GM21737 (cell line): ENCODE data around the gene TARS3.

Experiments
- ATAC-seq: cut with Tn5 transposase; IDR thresholded peaks from one replicate; pipeline ENCODE4 v1.9.1; 2021; ENCODE audit warnings: mild to moderate bottlenecking, moderate library complexity; ENCODE audit not compliant: unreplicated experiment

The TARS3 gene

DNA sequence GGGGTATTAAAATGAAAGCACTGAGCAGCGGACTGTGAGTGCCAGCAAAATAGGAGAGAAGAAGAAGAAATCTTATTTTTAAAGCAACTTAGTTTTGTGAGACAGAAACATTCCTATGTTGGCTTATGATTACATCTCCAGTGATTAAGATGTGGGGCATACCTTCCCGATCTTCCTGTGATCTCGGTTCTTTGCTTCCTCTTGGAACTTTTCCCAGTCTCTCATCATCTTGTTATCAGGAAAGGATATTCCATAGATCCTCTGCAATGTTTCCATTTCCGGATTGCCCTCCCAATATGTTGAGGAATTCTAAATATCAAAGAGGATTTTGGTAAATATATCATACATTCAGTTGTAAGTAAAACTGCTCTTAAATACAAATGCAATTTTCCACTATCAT lies 22.2 kb downstream of the TARS3 start:
- ATAC-seq = no peak

DNA sequence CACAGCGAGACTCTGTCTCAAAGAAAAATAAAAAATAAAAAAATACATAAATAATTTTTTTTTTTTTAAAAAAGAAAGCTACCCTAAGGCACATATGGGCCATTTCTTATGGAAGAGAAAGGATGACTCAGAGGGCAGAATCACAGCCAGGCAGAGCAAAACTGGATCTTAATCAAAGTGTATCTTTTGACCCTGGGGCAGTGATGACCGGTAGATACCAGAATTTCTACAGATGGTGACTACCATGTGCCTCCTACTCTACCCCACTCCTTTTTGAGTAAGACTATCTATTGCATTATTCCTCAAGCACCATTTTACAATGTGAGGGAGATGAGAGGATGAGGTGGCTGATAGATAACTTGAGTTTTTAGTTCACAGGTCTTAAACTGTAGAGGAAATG lies 26.0 kb downstream of the TARS3 start:
- no peak for ATAC-seq

DNA sequence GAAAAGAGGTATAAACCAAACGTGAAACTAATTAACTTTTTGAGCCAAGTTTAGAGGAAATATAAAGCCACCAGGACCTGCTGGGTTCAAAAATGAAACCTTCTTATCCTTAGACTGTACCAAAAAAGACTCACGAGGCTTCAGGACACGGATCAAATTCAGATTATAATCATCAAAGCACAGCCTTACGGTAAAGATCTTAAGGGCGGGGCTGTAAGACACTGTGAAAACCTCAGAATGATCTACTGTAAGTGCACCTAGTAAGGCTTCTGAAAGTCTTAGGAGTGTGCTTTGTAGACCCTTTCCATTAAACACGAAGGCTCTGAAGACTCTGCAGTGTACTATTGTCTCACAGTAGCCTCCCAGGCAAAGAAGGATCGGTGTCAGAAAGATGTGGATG lies 26.8 kb downstream of the TARS3 start:
- no peak for ATAC-seq

DNA sequence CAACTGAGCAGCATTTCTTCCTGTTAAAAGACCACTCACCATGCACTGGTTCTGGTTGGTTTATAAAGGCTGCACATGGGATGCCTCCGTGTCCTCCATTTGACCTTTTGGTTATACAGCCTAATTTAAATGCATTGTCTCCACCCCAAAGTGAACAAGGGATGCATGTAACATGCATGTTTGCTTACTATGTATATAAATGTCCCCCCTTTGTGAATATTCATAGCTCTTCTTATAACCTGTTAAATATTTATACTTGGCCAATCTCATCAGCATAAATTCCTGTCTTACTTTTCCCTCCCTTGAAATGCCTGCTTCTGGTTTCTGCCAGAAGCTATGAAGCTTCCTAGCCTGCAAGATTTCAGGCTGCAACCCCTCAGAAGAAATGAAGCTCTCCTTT lies 27.4 kb downstream of the TARS3 start:
- ATAC-seq = no peak

DNA sequence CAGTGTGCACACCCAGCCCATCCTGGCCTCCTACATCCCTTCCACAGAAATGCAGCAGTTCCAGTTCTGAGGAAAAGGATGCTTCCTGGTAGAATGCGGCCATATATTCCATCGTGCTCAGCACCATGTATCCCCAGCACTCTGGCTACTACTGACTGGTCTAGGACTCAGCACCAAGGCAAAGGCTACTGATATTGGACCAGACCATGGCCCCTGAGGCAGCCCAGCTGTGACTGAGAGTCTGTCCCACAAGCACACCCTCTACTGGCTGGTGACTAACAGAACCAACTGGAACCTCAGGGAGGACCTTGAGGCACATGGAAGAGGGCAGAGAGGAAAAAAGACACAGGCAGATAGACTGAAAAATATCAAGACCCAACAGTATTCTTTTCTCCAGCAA lies 30.0 kb downstream of the TARS3 start:
- ATAC-seq = no peak

DNA sequence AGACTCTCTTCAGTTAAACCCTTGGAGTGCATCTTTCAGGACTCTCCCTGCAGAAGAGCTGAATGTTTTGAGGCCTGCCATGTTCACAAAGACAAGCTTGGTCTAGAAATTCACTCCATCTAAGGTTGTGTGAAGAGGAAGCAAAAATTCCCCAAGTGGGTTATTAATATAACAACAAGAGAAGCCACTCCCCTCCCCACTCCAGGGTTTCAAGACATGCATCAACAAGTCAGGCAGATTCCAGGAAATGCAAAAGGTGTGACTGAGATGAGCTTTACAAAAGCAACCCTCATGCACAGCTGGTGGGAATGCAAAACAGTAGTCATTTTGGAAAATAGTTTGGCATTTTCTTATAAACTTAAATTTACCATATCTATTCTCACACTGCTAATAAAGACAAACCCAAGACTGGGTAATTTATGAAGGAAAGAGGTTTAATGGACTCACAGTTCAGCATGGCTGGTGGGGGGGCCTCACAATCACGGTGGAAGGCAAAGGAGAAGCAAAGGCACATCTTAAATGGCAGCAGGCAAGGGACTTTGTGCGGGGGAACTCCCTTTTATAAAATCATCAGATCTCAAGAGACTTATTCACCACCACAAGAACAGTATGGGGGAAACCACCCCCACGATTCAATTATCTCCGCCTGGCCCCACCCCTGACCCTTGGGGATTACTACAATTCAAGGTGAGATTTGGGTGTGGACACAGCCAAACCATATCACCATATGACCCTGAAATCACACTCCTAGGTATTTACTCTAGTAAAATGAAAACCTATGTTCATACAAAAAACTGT lies 31.3 kb downstream of the TARS3 start:
- ATAC-seq = no peak

DNA sequence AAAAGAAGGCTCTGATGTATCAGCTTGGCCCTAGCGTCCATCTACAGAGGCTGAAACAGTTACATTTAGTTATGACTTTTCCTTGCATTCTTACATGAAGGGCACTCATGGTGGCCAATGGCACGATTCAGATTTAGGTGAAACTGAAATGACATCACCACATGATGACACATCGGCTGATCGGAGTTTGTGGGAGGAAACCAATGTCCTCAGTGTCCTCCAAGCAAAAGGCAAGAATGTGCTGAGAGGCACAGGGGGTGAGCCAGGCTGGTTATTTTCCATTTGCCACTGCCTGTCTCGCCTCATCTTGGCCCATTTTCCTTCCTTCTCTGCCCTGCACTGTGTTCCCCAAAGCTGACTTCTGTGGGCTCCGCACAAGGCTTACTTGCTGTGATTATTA lies 34.4 kb downstream of the TARS3 start:
- no peak for ATAC-seq

DNA sequence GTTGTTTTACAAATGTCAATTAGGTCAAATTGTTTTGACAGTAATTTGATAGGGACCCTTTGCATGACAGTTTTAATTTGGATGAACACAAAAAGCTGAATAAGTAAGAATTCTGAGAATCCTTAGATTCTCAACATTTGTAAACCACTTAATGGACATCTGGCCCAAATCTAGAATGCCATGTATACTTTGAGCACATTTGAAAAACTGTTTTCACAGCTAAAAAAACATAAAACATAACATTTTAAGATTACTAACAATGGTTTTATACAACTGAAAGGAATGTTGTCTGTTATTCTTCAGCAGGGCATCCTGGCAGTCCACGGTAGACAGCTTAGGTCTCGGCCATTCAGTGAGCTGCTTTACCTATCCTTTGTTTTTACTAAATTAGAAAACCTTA lies 37.6 kb downstream of the TARS3 start:
- no peak for ATAC-seq

DNA sequence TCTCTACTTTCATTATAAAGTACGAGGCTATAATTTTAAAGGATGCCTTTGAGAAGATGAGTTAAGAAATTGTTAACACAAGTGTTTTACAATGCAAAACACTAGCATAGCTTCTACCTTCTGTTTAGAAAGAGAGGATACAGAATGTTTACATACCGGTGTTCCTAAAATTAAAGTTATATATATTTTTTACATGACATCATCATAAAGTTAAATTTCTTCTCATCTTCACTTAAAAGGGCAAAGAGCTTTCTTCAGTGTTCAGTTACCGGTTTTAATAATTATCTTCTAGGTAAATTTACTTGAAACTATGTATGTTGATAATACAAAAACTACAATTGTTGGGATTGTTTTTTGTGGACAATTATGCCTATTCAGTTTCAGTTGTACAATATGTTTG lies 39.4 kb downstream of the TARS3 start:
- no peak for ATAC-seq

DNA sequence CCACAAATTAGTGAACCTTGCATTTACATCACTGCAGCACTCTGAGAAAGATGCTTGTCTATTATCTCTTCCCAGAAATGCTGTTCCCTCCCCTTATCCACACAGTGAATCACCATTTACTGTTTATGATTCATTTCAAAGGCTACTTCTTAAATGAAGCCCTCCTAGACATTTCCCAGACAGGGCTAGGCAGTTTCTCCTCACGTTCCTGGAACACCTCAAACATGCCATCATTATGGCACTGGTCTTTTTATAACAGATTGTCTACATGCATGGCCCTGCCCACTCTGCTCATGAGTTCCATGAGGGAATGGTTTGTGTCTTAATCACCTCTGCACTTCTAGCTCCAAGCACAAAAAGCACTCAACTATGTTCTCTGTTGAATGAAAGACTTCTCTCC lies 39.9 kb downstream of the TARS3 start:
- no peak for ATAC-seq

DNA sequence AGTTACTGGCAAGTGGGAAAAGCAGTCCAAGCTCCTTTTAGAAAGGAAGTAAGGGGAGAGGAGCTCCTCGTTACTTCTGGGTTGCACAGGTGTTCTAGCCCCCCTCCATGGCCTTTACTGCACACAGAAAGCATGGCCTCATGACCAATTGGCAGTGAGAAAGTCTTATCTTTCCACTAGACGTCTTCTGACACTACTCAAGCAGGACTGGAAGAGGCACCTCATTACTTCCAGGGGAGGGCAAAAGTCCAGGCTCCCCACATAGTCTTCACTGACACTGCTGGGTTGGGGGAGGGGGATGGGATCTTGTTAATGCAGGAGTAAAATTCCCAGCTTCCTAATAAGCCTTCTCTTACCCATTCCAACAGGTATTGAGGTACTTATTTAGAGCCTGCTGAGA lies 44.5 kb downstream of the TARS3 start:
- no peak for ATAC-seq

DNA sequence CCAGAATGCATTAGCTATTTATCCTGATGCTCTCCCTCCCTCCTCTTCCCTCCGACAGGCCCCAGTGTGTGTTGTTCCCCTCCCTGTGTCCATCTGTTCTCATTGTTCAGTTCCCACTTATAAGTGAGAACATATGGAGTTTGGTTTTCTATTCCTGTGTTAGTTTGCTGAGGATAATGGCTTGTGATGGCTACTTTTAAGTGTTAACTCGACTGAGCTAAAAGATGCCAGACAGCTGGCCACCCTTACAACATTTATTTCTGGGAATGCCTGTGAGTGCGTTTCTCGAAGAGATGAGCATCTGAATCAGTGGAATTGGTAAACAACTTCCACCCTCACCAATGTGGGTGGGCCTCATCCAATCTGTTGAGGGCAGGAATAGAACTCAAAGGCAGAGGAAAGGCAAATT lies 47.3 kb downstream of the TARS3 start:
- no peak for ATAC-seq

DNA sequence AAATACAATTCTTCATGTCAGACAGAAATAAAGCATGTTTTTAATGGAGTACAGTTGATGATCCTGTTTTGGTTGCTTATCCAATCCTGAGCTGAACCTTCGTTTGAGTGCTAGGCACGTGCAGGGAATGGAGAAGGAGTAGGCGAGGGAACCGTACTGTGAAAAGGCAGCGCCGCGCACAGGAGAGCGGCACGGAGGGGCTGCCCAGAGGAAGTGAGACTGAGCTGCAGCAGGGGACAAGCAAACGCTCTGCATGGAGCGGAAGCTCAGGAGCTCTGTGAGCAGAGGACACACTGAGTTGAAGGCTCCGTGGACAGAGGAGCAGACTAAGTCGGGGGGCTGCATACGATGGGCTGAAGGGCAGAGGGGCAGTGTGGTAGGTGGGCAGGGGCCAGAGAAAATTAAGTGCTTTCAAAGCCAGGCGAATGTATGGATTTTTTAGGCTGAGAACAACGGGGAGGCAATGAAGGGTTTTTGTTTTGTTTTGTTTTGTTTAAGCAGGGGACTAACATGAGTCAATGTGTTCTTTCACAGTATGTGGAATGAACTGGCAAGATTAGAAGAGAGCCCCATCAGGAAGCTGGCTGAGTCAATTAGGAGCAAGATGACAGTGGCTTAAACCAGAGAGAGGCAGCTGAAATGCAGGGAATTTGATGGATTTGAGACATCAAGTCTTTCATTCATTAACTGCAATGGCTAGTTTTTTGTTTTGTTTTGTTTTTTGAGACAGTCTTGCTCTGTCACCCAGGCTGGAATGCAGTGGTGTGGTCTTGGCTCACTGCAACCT lies 48.3 kb downstream of the TARS3 start:
- ATAC-seq = peak; percentile 57

DNA sequence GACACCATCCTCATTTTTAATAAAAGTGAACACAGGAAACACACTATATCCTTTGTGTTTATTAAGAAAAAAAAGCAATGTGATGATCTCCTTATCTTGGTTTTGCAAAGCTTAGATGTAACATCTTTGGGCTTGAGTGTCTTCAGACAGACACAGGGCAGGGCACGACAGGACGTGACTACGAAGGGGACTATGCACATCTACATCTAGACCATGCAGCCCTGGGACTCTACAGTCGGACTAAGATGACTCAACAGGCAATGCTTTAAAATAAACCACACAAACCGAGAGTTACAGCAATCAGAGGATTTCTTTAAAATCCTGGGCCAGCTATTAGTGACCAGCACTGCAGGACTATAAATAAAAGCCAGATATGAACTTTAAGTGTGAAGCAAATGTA lies 49.3 kb downstream of the TARS3 start:
- no peak for ATAC-seq

DNA sequence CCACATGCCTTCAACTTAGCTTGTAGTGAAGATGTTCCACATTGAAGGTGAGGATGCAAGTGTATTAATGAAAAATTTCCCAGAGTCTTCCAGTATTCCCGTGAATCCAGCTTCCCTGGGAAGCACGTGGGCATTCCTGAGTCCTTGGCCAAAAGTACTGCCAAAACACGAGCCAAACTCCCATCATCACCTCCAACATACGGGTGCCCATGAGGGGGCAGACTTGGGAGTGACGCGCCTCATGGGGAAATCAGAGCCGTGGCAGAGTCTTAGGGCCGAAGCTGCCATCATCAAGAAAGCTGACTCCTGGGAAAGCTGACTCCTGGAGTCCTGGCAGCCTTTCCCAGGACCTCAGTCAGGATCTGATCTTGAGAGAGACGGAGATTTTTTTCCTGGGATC lies 52.0 kb downstream of the TARS3 start:
- no peak for ATAC-seq

DNA sequence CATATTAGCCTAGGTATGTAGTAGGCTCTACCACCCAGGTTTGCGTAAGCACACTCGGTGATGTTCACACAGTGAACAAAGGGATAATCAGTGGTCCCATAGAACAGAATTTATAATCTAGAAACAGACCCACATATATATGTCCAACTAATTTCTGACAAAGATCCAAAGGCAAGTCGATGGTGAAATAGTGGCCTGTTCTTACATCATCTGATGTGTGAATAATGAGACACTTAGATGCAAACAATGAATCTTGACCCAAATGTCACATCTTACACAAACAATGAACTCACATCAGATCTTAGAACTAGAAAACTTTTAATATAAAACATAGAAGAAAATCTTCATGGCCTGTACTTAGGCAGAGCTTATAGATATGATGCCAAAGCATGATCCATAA lies 54.5 kb downstream of the TARS3 start:
- ATAC-seq = no peak

DNA sequence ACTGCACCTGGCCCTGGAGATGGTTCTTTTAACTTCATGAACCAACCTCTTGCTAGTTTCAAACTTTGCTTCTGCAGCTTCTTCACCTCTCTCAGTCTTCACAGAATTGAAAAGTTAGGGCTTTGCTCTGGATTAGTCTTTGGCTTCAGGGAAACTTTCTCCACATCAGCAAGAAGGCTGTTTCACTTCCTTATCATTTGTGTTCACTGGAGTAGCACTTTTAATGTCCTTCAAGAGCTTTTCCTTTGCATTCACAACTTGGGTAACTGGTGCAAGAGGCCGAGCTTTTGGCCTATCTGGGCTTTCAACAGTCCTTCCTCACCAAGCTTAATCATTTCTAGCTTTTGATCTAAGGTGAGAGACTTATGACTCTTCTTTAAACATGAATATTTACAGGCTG lies 56.4 kb downstream of the TARS3 start:
- no peak for ATAC-seq

DNA sequence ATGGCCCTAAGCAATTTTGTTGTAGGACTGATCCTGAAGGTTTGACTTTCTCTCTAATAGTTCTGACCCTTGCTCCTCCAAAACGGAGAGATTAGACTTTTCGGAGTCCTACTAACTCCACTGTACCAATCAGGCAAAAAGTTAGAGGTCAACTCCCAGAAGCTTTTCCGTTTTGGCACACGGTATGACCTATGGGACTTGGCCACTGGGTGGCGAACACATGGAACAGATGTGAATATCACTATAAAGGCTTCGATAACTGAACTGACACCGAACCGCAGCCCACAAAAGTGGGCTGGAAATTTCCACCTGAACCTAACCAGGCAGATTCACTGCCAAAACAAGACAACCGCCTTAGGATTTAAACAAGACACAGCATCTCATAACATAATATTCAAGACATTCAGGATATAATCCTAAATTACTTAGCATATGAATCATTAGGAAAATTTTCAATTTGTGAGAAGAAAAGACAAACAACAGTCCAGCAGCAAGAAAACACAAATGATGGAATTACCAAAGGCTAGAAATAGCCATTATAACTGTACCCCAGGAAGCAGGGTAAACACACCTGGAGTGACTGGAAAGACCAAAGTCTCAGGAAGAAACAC lies 59.9 kb downstream of the TARS3 start:
- no peak for ATAC-seq

DNA sequence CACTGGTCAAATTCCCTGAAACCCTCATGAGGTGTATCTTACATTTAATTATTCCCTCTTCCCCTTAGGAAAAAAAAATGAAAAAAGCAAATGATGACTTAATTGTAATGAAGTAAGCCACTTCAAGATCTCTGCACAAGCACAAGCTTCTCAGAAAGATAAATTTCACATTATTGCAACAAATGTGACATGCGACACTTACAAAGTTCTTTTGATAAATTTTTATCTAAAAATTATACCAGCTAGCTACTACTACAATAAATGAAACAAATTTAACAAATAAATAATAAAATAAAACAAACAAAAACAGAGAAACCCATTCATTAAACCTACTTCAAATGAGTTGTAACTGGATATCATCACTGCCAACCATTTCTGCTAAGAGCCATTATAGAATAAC lies 62.1 kb downstream of the TARS3 start:
- ATAC-seq = no peak

DNA sequence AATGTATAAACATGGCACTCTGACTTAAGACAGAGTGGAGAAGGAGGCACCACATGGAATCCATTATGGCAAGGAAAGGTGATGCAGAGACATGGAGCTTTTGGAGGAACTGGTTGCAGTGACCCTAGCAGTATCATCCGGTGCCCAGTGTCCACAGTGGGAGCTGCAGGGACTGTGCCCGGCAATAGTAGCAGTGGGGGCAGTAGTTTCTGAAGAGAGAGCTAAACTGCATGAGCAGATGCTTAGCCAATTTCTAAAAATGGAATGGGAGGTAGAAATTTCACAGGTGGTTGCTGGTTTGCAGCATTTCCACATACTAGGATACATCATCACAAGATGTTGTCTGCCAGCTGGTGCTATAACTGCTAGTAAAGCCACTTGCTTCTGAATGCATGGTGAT lies 64.3 kb downstream of the TARS3 start:
- ATAC-seq = no peak

DNA sequence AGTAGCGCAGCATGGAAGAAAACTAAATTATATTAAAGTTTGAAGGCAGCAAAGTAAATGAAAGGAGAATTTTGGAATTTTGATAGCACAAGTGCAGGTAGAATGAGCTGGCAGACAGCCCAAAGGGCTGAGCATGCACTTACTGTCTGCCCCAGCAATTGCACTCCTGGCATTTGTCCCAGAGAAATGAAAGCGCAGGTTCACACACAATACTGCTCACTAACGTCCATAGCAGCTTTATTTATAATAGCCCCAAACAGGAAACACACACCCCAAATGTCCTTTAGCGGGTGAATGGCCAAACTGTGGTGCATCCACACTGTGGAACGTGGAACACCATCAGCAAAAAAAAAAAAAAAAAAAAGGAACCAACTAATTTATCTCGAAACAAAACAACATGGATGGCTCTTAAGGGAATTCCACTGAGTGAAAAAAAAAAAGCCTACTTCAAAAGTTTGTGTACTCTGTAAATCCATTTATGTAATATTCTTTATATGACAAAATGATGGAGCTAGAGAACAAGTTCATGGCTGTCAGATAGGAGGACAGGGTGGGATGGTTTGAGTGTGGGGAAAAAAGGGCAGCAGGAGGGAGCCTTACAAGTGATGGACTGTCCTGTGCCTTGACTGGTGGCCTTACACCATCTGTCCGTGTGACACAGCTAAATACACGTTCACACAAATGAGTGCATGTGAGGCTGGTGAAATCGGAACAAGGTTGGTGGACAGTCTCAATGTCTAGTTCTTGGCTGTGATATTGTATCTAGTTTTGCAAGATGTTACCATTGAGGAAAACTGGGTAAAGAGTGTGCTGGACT lies 66.1 kb downstream of the TARS3 start:
- no peak for ATAC-seq
